Measurements from ENCODE around the gene RNF217. TPM values are rescaled to one million over a fixed set of nuclear protein-coding genes. Genes with fewer than 3 reads are reported as not detected.

RNF217 gene
- total and polyA plus RNA-seq, 8 donors = 1.9 to 32.7 (median 11.2) TPM

GRCh38 chr6:124990988-124991387 lies 28.8 kb downstream of the RNF217 start:
- Histone ChIP-seq H3K4me3 (no peak overlapping the region), H3K9me3 (no peaks in the 10 kb centered on the region), H3K27me3 (no peaks in the 10 kb centered on the region), H3K4me1 (peaks cover 0 to 7% (median 0%) of the 10 kb centered on the region in 4 donors), H3K27ac (no peak overlapping the region), H3K36me3 (no peaks in the 10 kb centered on the region)
- intact Hi-C loops (cut with DNase I; ENCODE audit: low total_unique reads) = no loop called here
- 96 to 100% (median 100%) methylated on average over 1 of the region's 1 CpG for WGBS, 5 donors
- TF ChIP-seq POLR2AphosphoS5 (IDR thresholded peaks at IDR 0.05) (no peak), CTCF (IDR thresholded peaks at IDR 0.05) (no peak), POLR2A (IDR thresholded peaks at IDR 0.05) (no peak), EP300 (IDR thresholded peaks at IDR 0.05) (no peak)
- DNase-seq = no peak

GRCh38 chr6:124991764-124992295 lies 29.6 kb downstream of the RNF217 start:
- Histone ChIP-seq H3K4me3 (no peak overlapping the region), H3K27me3 (no peaks in the 10 kb centered on the region), H3K4me1 (peaks cover 0 to 5% (median 0%) of the 10 kb centered on the region in 4 donors), H3K9me3 (no peaks in the 10 kb centered on the region), H3K36me3 (no peaks in the 10 kb centered on the region), H3K27ac (no peak overlapping the region)
- intact Hi-C loops (cut with DNase I; ENCODE audit: low total_unique reads) = no loop called here
- no peak for DNase-seq
- WGBS, 5 donors = 93 to 100% (median 98%) methylated on average over 1 of the region's 1 CpG
- TF ChIP-seq POLR2AphosphoS5 (IDR thresholded peaks at IDR 0.05) (no peak), EP300 (IDR thresholded peaks at IDR 0.05) (no peak), POLR2A (IDR thresholded peaks at IDR 0.05) (no peak), CTCF (IDR thresholded peaks at IDR 0.05) (no peak)

- Histone ChIP-seq H3K4me3 (no peak overlapping the region), H3K4me1 (peaks cover 0 to 8% (median 1%) of the 10 kb centered on the region in 4 donors), H3K36me3 (no peaks in the 10 kb centered on the region), H3K27me3 (no peaks in the 10 kb centered on the region), H3K9me3 (no peaks in the 10 kb centered on the region), H3K27ac (no peak overlapping the region)
- no peak for DNase-seq
- intact Hi-C loops (cut with DNase I; ENCODE audit: low total_unique reads) = no loop called here
- TF ChIP-seq CTCF (IDR thresholded peaks at IDR 0.05) = no peak
- WGBS, 5 donors = 77 to 85% (median 81%) methylated on average over 6 of the region's 6 CpGs
These were observed 31.1 kb downstream of the RNF217 start for GRCh38 chr6:124993327-124993726.

DNA sequence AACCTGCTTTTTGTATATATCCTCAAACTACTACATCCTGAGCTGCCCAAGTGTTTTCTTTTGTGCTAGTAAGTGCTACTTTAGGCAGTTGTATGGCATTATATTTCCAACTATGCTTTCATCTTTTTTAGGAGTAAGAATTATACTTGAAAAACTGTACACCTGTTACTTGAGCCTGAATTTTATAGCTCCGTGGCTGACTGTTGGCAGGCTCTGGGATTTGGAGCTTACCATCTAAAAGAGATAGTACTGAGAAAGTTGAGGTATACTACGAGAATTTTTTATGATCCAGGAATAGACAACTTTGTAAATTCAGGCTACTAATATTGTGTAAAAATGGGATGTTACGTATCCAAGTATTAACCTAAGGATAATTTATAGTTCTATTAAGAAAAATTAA lies 32.4 kb downstream of the RNF217 start:
- H3K4me3 ChIP-seq = no peak overlapping the region
- H3K27ac ChIP-seq = no peak overlapping the region
- H3K9me3 ChIP-seq = no peaks in the 10 kb centered on the region
- WGBS, 5 donors = 81 to 90% (median 85%) methylated on average over 3 of the region's 3 CpGs
- no peaks in the 10 kb centered on the region for H3K36me3 ChIP-seq
- H3K4me1 ChIP-seq = peaks cover 0 to 21% (median 9%) of the 10 kb centered on the region in 4 donors
- TF ChIP-seq CTCF (IDR thresholded peaks at IDR 0.05) (no peak), POLR2AphosphoS5 (IDR thresholded peaks at IDR 0.05) (no peak), POLR2A (IDR thresholded peaks at IDR 0.05) (no peak), EP300 (IDR thresholded peaks at IDR 0.05) (no peak)
- DNase-seq = no peak
- no peaks in the 10 kb centered on the region for H3K27me3 ChIP-seq
- intact Hi-C loops (cut with DNase I; ENCODE audit: low total_unique reads) = no loop called here
